SK-N-SH treated with all-trans-retinoic acid at 6 μM for 48 hours (cell line): ENCODE data around the gene MCRS1.

Experiments
- ATAC-seq: fragments of 200-7000 bp; cut with Tn5 transposase; 3 replicates; pipeline ENCODE4 v1.9.1; 2020; ENCODE audit warnings: mild to moderate bottlenecking, moderate library complexity
- ARNTL ChIP-seq: fragments of 450-650 bp; formaldehyde crosslinking; IDR thresholded peaks from 2 replicates; pipeline ENCODE4 v1.5.0; 2020; ENCODE audit warnings: low read depth, mild to moderate bottlenecking, moderate library complexity, borderline replicate concordance
- BACH2 ChIP-seq: fragments of 250-450 bp; sonication (Bioruptor Pico); IDR thresholded peaks from 2 replicates; pipeline ENCODE4 v1.9.0; 2021; ENCODE audit warnings: mild to moderate bottlenecking, borderline replicate concordance
- CSDC2 ChIP-seq: fragments of 250-450 bp; sonication (Bioruptor Pico); IDR thresholded peaks from 2 replicates; pipeline ENCODE4 v1.5.0; 2020; ENCODE audit warnings: mild to moderate bottlenecking, moderate library complexity
- CSRNP3 ChIP-seq: fragments of 250-450 bp; sonication (Bioruptor Pico); IDR thresholded peaks from 2 replicates; pipeline ENCODE4 v1.5.1; 2021; ENCODE audit warnings: mild to moderate bottlenecking, moderate library complexity
- ESRRG ChIP-seq: fragments of 250-450 bp; sonication (Bioruptor Pico); IDR thresholded peaks from 2 replicates; pipeline ENCODE4 v1.6.1; 2021; ENCODE audit warnings: mild to moderate bottlenecking
- ISL1 ChIP-seq: fragments of 250-450 bp; sonication (Bioruptor Pico); IDR thresholded peaks from 2 replicates; pipeline ENCODE4 v2.1.2; 2022; ENCODE audit warnings: mild to moderate bottlenecking, moderate library complexity
- OSR1 ChIP-seq: fragments of 250-450 bp; sonication (Bioruptor Pico); IDR thresholded peaks from 2 replicates; pipeline ENCODE4 v1.8.0; 2022; ENCODE audit warnings: moderate library complexity, mild to moderate bottlenecking, inconsistent platforms
- PATZ1 ChIP-seq: fragments of 250-450 bp; sonication (Bioruptor Pico); IDR thresholded peaks from 2 replicates; pipeline ENCODE4 v1.8.0; 2020; ENCODE audit warnings: mild to moderate bottlenecking, moderate library complexity, borderline replicate concordance
- POU6F1 ChIP-seq: fragments of 250-450 bp; sonication (Bioruptor Pico); IDR thresholded peaks from 2 replicates; pipeline ENCODE4 v1.8.0; 2021; ENCODE audit warnings: low read depth, mild to moderate bottlenecking, moderate library complexity, borderline replicate concordance
- PPARA ChIP-seq: fragments of 250-450 bp; sonication (Bioruptor Pico); IDR thresholded peaks from 2 replicates; pipeline ENCODE4 v1.5.0; 2020; ENCODE audit warnings: mild to moderate bottlenecking, borderline replicate concordance
- RARB ChIP-seq: fragments of 250-450 bp; sonication (Bioruptor Pico); IDR thresholded peaks from 2 replicates; pipeline ENCODE4 v1.8.0; 2021; ENCODE audit warnings: mild to moderate bottlenecking, moderate library complexity
- SNAI2 ChIP-seq: fragments of 250-450 bp; sonication (Bioruptor Pico); IDR thresholded peaks from 2 replicates; pipeline ENCODE4 v1.5.0; 2020; ENCODE audit warnings: mild to moderate bottlenecking, moderate library complexity
- TCF4 ChIP-seq: fragments of 250-450 bp; sonication (Bioruptor Pico); IDR thresholded peaks from 2 replicates; pipeline ENCODE4 v1.8.0; 2021; ENCODE audit warnings: mild to moderate bottlenecking, moderate library complexity, borderline replicate concordance
- TOX ChIP-seq: fragments of 250-450 bp; sonication (Bioruptor Pico); IDR thresholded peaks from 2 replicates; pipeline ENCODE4 v1.8.0; 2021; ENCODE audit warnings: mild to moderate bottlenecking, moderate library complexity, borderline replicate concordance
- TSHZ2 ChIP-seq: fragments of 250-450 bp; sonication (Bioruptor Pico); IDR thresholded peaks from 2 replicates; pipeline ENCODE4 v1.5.0; 2020; ENCODE audit warnings: mild to moderate bottlenecking, moderate library complexity
- ZC3H10 ChIP-seq: fragments of 250-450 bp; sonication (Bioruptor Pico); IDR thresholded peaks from 2 replicates; pipeline ENCODE4 v1.5.1; 2021; ENCODE audit warnings: mild to moderate bottlenecking, moderate library complexity
- ZFP3 ChIP-seq: fragments of 250-450 bp; sonication (Bioruptor Pico); IDR thresholded peaks from 2 replicates; pipeline ENCODE4 v1.5.0; 2020; ENCODE audit warnings: mild to moderate bottlenecking, moderate library complexity
- ZFP30 ChIP-seq: fragments of 450-650 bp; formaldehyde crosslinking; IDR thresholded peaks from 2 replicates; pipeline ENCODE4 v1.5.0; 2022; ENCODE audit warnings: mild to moderate bottlenecking, moderate library complexity
- ZNF565 ChIP-seq: fragments of 450-650 bp; formaldehyde crosslinking; conservative IDR thresholded peaks from 2 replicates; pipeline ENCODE4 v1.5.0; 2020; ENCODE audit warnings: low read depth, mild to moderate bottlenecking, moderate library complexity
- ZNF70 ChIP-seq: fragments of 450-650 bp; formaldehyde crosslinking; IDR thresholded peaks from 2 replicates; pipeline ENCODE4 v1.5.0; 2020; ENCODE audit warnings: mild to moderate bottlenecking, moderate library complexity

MCRS1 gene

GRCh38 chr12:49524660-49525324 lies 43.1 kb downstream of the MCRS1 start:
- TF ChIP-seq CSDC2 (CRISPR knock-in tag) (no peak), POU6F1 (CRISPR knock-in tag) (no peak), ESRRG (CRISPR knock-in tag) (no peak), ZC3H10 (no peak), PPARA (CRISPR knock-in tag) (no peak), CSRNP3 (CRISPR knock-in tag) (no peak), ZFP30 (CRISPR knock-in tag) (no peak), BACH2 (CRISPR knock-in tag) (no peak), TSHZ2 (CRISPR knock-in tag) (no peak), RARB (CRISPR knock-in tag) (no peak), OSR1 (CRISPR knock-in tag) (no peak), ARNTL (CRISPR knock-in tag) (no peak)
- no peak for ATAC-seq

- TF ChIP-seq OSR1 (CRISPR knock-in tag) (no peak), TOX (CRISPR knock-in tag) (no peak), SNAI2 (CRISPR knock-in tag) (no peak), ZNF565 (CRISPR knock-in tag) (no peak), ZNF70 (CRISPR knock-in tag) (no peak), RARB (CRISPR knock-in tag) (no peak), ARNTL (CRISPR knock-in tag) (no peak), TCF4 (no peak), TSHZ2 (CRISPR knock-in tag) (no peak), ESRRG (CRISPR knock-in tag) (no peak), PATZ1 (CRISPR knock-in tag) (no peak), ZFP3 (CRISPR knock-in tag) (no peak), ZC3H10 (no peak), ISL1 (CRISPR knock-in tag) (no peak)
- no peak for ATAC-seq
Observed at GRCh38 chr12:49521389-49521788, 46.6 kb downstream of the MCRS1 start.
